HepG2 (cell line): ENCODE measurements around the gene TNPO3. TPM values are rescaled to one million over a fixed set of nuclear protein-coding genes. Genes with fewer than 3 reads are reported as not detected.

Experiments
- ATAC-seq: fragments of 200-7000 bp; cut with Tn5 transposase; 3 replicates; pipeline ENCODE4 v1.9.1; 2020; ENCODE audit warnings: mild to moderate bottlenecking, moderate library complexity
- BruUV-seq: library from RNA; stranded (reverse); fragments of 400-500 nt; replicated peaks from 2 replicates; lab custom pipeline; 2021; lab: Mats Ljungman, UMichigan
- CTCF ChIA-PET: fragments of 300-600 bp; formaldehyde crosslinking; extraction: SDS; loops from one replicate; lab custom pipeline; 2021; ENCODE audit warnings: low total read pairs, inconsistent platforms, low intra/inter-chr PET ratio; lab: Yijun Ruan, JAX
- POLR2A ChIA-PET: fragments of 350-600 bp; sonication (Branson Sonifier 250); formaldehyde crosslinking; loops from one replicate; lab custom pipeline; 2020; ENCODE audit warnings: antibody characterized with exemption, inconsistent platforms; lab: Yijun Ruan, JAX
- DNase-seq: peaks from one replicate; pipeline ENCODE4 v3.0.0-alpha.2; 2015; ENCODE audit warnings: low spot score
- FAIRE-seq: peaks from 3 replicates; lab custom pipeline; 2011; peaks lifted over from hg19 to GRCh38; lab: Jason Lieb, UNC
- H2AFZ ChIP-seq: one replicate; pipeline ENCODE4 v1.6.1; 2011; ENCODE audit warnings: low read length, inconsistent platforms
- H3K27ac ChIP-seq: fragments of 300-600 bp; 3 replicates; pipeline ENCODE4 v1.8.0; 2011; ENCODE audit warnings: mixed run types, mild to moderate bottlenecking, mixed read lengths, low read length, inconsistent platforms; ENCODE audit not compliant: insufficient read depth; ENCODE audit errors: extremely low read length
- H3K27me3 ChIP-seq, 2 experiments: fragments of 200-600 bp in 1 of 2; 2 replicates in 1 of 2; 3 replicates in 1 of 2; pipeline versions ENCODE4 v1.6.0 to v1.8.0; 2011; ENCODE audit warnings: low read length in 2 of 2, mild to moderate bottlenecking in 2 of 2, moderate library complexity in 2 of 2, inconsistent platforms in 1 of 2; ENCODE audit not compliant: insufficient read depth in 2 of 2, control insufficient read depth in 1 of 2
- H3K36me3 ChIP-seq, 2 experiments: fragments of 200-600 bp in 1 of 2; replicated peaks in 1 of 2; 2 replicates in 1 of 2; 3 replicates in 1 of 2; pipeline versions ENCODE4 v1.5.1 to v1.8.0; 2011; ENCODE audit warnings: low read length in 2 of 2, inconsistent platforms in 1 of 2; ENCODE audit not compliant: insufficient read depth in 2 of 2, control insufficient read depth in 1 of 2
- H3K4me1 ChIP-seq: 2 replicates; pipeline ENCODE4 v1.5.1; 2012; ENCODE audit warnings: low read length, inconsistent platforms; ENCODE audit not compliant: insufficient read depth
- H3K4me2 ChIP-seq: 2 replicates; pipeline ENCODE4 v1.6.0; 2011; ENCODE audit warnings: low read depth, low read length, inconsistent platforms
- H3K4me3 ChIP-seq, 3 experiments: fragments of 200-600 bp in 1 of 3; sonication (generic), shearing (Covaris generic) in 1 of 3; replicated peaks in 1 of 3; 2 replicates each; pipeline ENCODE4 v1.5.1; 2011 to 2016; ENCODE audit warnings: low read length in 3 of 3, inconsistent platforms in 2 of 3, low read depth in 2 of 3, mild to moderate bottlenecking in 2 of 3, control low read depth in 1 of 3, mixed read lengths in 1 of 3; ENCODE audit not compliant: insufficient read depth in 1 of 3
- H3K79me2 ChIP-seq: one replicate; pipeline ENCODE4 v1.6.1; 2011; ENCODE audit warnings: low read length, inconsistent platforms; ENCODE audit not compliant: insufficient read depth
- H3K9ac ChIP-seq: 2 replicates; pipeline ENCODE4 v1.6.0; 2011; ENCODE audit warnings: mild to moderate bottlenecking, low read depth, low read length, inconsistent platforms; ENCODE audit not compliant: insufficient read depth
- H3K9me3 ChIP-seq: 2 replicates; pipeline ENCODE4 v1.5.1; 2012; ENCODE audit warnings: mild to moderate bottlenecking, low read length
- H4K20me1 ChIP-seq: 2 replicates; pipeline ENCODE4 v1.6.0; 2011; ENCODE audit warnings: inconsistent platforms, mild to moderate bottlenecking, low read length, moderate library complexity; ENCODE audit not compliant: insufficient read depth
- IRX3 ChIP-seq: sonication (generic); formaldehyde crosslinking; IDR thresholded peaks from 2 replicates; pipeline ENCODE4 v1.8.1; 2023; ENCODE audit warnings: mild to moderate bottlenecking, low read depth, missing genetic modification reagents, borderline replicate concordance
- KLF9 ChIP-seq: IDR thresholded peaks from 2 replicates; pipeline ENCODE4 v1.6.1; 2016; ENCODE audit warnings: low read depth
- MED1 ChIP-seq: sonication (generic); formaldehyde crosslinking; IDR thresholded peaks from 2 replicates; pipeline ENCODE4 v1.4.0; 2020; ENCODE audit warnings: missing genetic modification reagents
- MLLT10 ChIP-seq: sonication (generic); formaldehyde crosslinking; IDR thresholded peaks from 2 replicates; pipeline ENCODE4 v1.4.0; 2020; ENCODE audit warnings: missing genetic modification reagents
- PLRG1 ChIP-seq: fragments of 450-650 bp; conservative IDR thresholded peaks from 2 replicates; pipeline ENCODE4 v1.6.1; 2016
- PLSCR1 ChIP-seq: sonication (generic); formaldehyde crosslinking; IDR thresholded peaks from 2 replicates; pipeline ENCODE4 v1.5.0; 2020; ENCODE audit warnings: missing genetic modification reagents, mild to moderate bottlenecking, borderline replicate concordance
- POLR2G ChIP-seq: fragments of 200-400 bp; formaldehyde crosslinking; IDR thresholded peaks from 2 replicates; pipeline ENCODE4 v1.6.1; 2018; ENCODE audit warnings: mild to moderate bottlenecking, low read depth, low read length, moderate library complexity
- SIX4 ChIP-seq: sonication (generic); formaldehyde crosslinking; IDR thresholded peaks from 2 replicates; pipeline ENCODE4 v1.4.0; 2020; ENCODE audit warnings: missing genetic modification reagents
- SRSF4 ChIP-seq: fragments of 200-400 bp; formaldehyde crosslinking; IDR thresholded peaks from one replicate; pipeline ENCODE4 v1.6.1; 2018; ENCODE audit warnings: mild to moderate bottlenecking, low read depth, low read length, moderate library complexity; ENCODE audit not compliant: poor library complexity, severe bottlenecking
- TFDP2 ChIP-seq: sonication (generic); formaldehyde crosslinking; IDR thresholded peaks from 2 replicates; pipeline ENCODE4 v1.4.0; 2020; ENCODE audit warnings: missing genetic modification reagents
- TOE1 ChIP-seq: sonication (generic); formaldehyde crosslinking; IDR thresholded peaks from 2 replicates; pipeline ENCODE4 v1.4.0; 2020; ENCODE audit warnings: mild to moderate bottlenecking, missing genetic modification reagents
- YEATS2 ChIP-seq: sonication (generic); formaldehyde crosslinking; IDR thresholded peaks from 2 replicates; pipeline ENCODE4 v1.4.0; 2020; ENCODE audit warnings: missing genetic modification reagents, borderline replicate concordance
- ZKSCAN1 ChIP-seq: fragments of 150-350 bp; IDR thresholded peaks from 2 replicates; pipeline ENCODE4 v1.6.1; 2014; ENCODE audit warnings: low read length
- ZMYM2 ChIP-seq: sonication (generic); formaldehyde crosslinking; IDR thresholded peaks from 2 replicates; pipeline ENCODE4 v1.8.0; 2022; ENCODE audit warnings: mild to moderate bottlenecking, missing genetic modification reagents
- ZNF562 ChIP-seq: sonication (generic); formaldehyde crosslinking; IDR thresholded peaks from 2 replicates; pipeline ENCODE4 v1.8.0; 2022; ENCODE audit warnings: missing genetic modification reagents, borderline replicate concordance
- ZNF616 ChIP-seq: sonication (generic); formaldehyde crosslinking; IDR thresholded peaks from 2 replicates; pipeline ENCODE4 v1.5.0; 2020; ENCODE audit warnings: low read depth, mild to moderate bottlenecking, missing genetic modification reagents
- ZNF619 ChIP-seq: sonication (generic); formaldehyde crosslinking; IDR thresholded peaks from 2 replicates; pipeline ENCODE4 v1.4.0; 2020; ENCODE audit warnings: mild to moderate bottlenecking, missing genetic modification reagents
- ZNF678 ChIP-seq: sonication (generic); formaldehyde crosslinking; IDR thresholded peaks from 2 replicates; pipeline ENCODE4 v1.4.0; 2020; ENCODE audit warnings: mild to moderate bottlenecking, missing genetic modification reagents
- ZNF766 ChIP-seq: sonication (generic); formaldehyde crosslinking; IDR thresholded peaks from 2 replicates; pipeline ENCODE4 v1.5.0; 2020; ENCODE audit warnings: missing genetic modification reagents, borderline replicate concordance
- WGBS: methylation state at CpG from one replicate; pipeline ENCODE4 v1.1.6; 2017; ENCODE audit warnings: low lambda C conversion rate; 5-methylcytosine and 5-hydroxymethylcytosine counted together
- in situ Hi-C: cut with HindIII; loops from 2 replicates; pipeline ENCODE4 v1.10.0; 2017; ENCODE audit warnings: low pct_unique_long_range_greater_than_20kb; ENCODE audit not compliant: extremely low pct_ligation_motif_present
- intact Hi-C: fragments of 100-400 bp; cut with micrococcal nuclease; formaldehyde crosslinking; loops from one replicate; pipeline ENCODE4 v1.10.0; 2022; ENCODE audit not compliant: unreplicated experiment
- polyA plus RNA-seq, 8 experiments: library from polyadenylated mRNA; depleted of rRNA in 3 of 8; stranded (reverse) in 7 of 8; unstranded in 1 of 8; fragments of >200 nt; fragmentation: Illumina TruSeq in 4 of 8; extraction: Trizol in 4 of 8; gene quantifications; 2 replicates each; pipeline versions ENCODE4 v1.2.1 to v1.2.3, GENCODE V29; 2011 to 2016; ENCODE audit warnings: low read depth in 4 of 8, missing spikeins in 1 of 8, mixed read lengths in 1 of 8; ENCODE audit not compliant: insufficient read depth in 1 of 8
- total RNA-seq, 5 experiments: library from RNA; depleted of rRNA; stranded (reverse); fragments of >200 nt; fragmentation: Illumina TruSeq; extraction: Trizol; gene quantifications; 2 replicates each; pipeline ENCODE4 v1.2.3, GENCODE V29; 2016; ENCODE audit warnings: low read depth in 1 of 5

TNPO3 gene
- total and polyA plus RNA-seq, 2 of the 13 experiments (the other 11 are each of a cell fraction or from before 2014, with no cell fraction given) = 23.8 to 44.6 TPM

- POLR2A ChIA-PET = no interaction called here
- in situ Hi-C loops = no loop called here
- intact Hi-C loops = no loop called here
These were observed 135.7 kb downstream of the TNPO3 start for GRCh38 chr7:128919241-128919640.

More at GRCh38 chr7:128919241-128919640, 135.7 kb downstream of the TNPO3 start:
- Histone ChIP-seq H3K4me3 (no peak overlapping the region), H3K4me1 (no peaks in the 10 kb centered on the region; the same call in 1 of the 2 replicates), H3K27me3 (peaks cover 4 to 41% of the 10 kb centered on the region in 2 experiments; a peak in 4 of 5 replicates), H3K36me3 (no peaks in the 10 kb centered on the region), H3K79me2 (no peaks in the 10 kb centered on the region), H3K4me2 (no peak overlapping the region), H4K20me1 (no peaks in the 10 kb centered on the region), H3K9me3 (no peaks in the 10 kb centered on the region), H2AFZ (no peak overlapping the region), H3K27ac (no peak overlapping the region), H3K9ac (no peak overlapping the region)
- ATAC-seq (no peak), FAIRE-seq (no peak), DNase-seq (no peak)
- CTCF ChIA-PET = no interaction called here
- 19% methylated on average over 6 of the region's 6 CpGs for WGBS
- no TSS peak for BruUV-seq
- TF ChIP-seq TOE1 = no peak
- no peak for TF ChIP-seq YEATS2 (CRISPR knock-in tag)
- TF ChIP-seq ZNF678 (CRISPR knock-in tag) = no peak
- no peak for TF ChIP-seq ZKSCAN1
- TF ChIP-seq SRSF4 = no peak
- no peak for TF ChIP-seq SIX4 (CRISPR knock-in tag)
- TF ChIP-seq PLSCR1 = no peak
- no peak for TF ChIP-seq KLF9 (CRISPR knock-in tag)
- TF ChIP-seq ZNF616 (CRISPR knock-in tag) = no peak
- no peak for TF ChIP-seq ZNF562 (CRISPR knock-in tag)
- TF ChIP-seq MED1 (CRISPR knock-in tag) = no peak
- TF ChIP-seq PLRG1 = no peak
- TF ChIP-seq ZMYM2 = no peak
- TF ChIP-seq IRX3 (CRISPR knock-in tag) = no peak
- TF ChIP-seq ZNF619 (CRISPR knock-in tag) = no peak
- no peak for TF ChIP-seq TFDP2
- TF ChIP-seq ZNF766 (CRISPR knock-in tag) = no peak
- no peak for TF ChIP-seq MLLT10 (CRISPR knock-in tag)
- TF ChIP-seq POLR2G = no peak
